Myocyte (in vitro differentiated cells): ENCODE results near the gene CSPG4. TPM values are rescaled to one million over a fixed set of nuclear protein-coding genes. Genes with fewer than 3 reads are reported as not detected.

ENCODE experiments used
- DNase-seq: peaks from one replicate; pipeline ENCODE4 v3.0.0-alpha.2; 2012; ENCODE audit warnings: low read depth
- total RNA-seq: library from RNA; depleted of rRNA; stranded (reverse); fragments of >200 nt; gene quantifications from 2 replicates; pipeline ENCODE4 v1.2.3, GENCODE V29; 2014

Gene CSPG4
- total RNA-seq, 1 donor from 2014 or later = 19.6 TPM

- no peak for DNase-seq
Observed at GRCh38 chr15:75651810-75652543, 60.7 kb downstream of the CSPG4 start.

- DNase-seq = peak; percentile 44
Observed at GRCh38 chr15:75650908-75651809, 61.5 kb downstream of the CSPG4 start.

GRCh38 chr15:75649848-75650247, 62.8 kb downstream of the CSPG4 start:
- no peak for DNase-seq

- DNase-seq = no peak
Observed at GRCh38 chr15:75649045-75649761, 63.4 kb downstream of the CSPG4 start.

GRCh38 chr15:75648156-75649000, 64.3 kb downstream of the CSPG4 start:
- peak; percentile 54 for DNase-seq

GRCh38 chr15:75647370-75648155, 65.1 kb downstream of the CSPG4 start, which contains the start of gene SNX33:
SNX33 (plus strand) TSS chr15:75647912; CDS start chr15:75649103, 1,191 bp downstream.
- DNase-seq = peak; percentile 88

- DNase-seq = no peak
Observed at GRCh38 chr15:75646944-75647364, 65.7 kb downstream of the CSPG4 start.

- DNase-seq = no peak
Observed at GRCh38 chr15:75646112-75646943, 66.3 kb downstream of the CSPG4 start.

GRCh38 chr15:75644376-75644775, 68.3 kb downstream of the CSPG4 start:
- no peak for DNase-seq

- DNase-seq = no peak
Observed at GRCh38 chr15:75641603-75642002, 71.0 kb downstream of the CSPG4 start.

- no peak for DNase-seq
Observed at GRCh38 chr15:75641179-75641503, 71.5 kb downstream of the CSPG4 start.

GRCh38 chr15:75640483-75641178, 72.0 kb downstream of the CSPG4 start:
- peak; percentile 39 for DNase-seq

GRCh38 chr15:75639709-75640482, 72.8 kb downstream of the CSPG4 start, which contains the start of gene IMP3:
IMP3 (minus strand) TSS chr15:75640224; CDS start chr15:75640168, 56 bp downstream.
- DNase-seq = peak; percentile 99

GRCh38 chr15:75639191-75639708, 73.4 kb downstream of the CSPG4 start:
- DNase-seq = no peak

- DNase-seq = no peak
Observed at GRCh38 chr15:75637245-75638009, 75.2 kb downstream of the CSPG4 start.

GRCh38 chr15:75636026-75636425, 76.6 kb downstream of the CSPG4 start:
- DNase-seq = no peak
